Measurements from ENCODE around the gene DNAH9.

DNAH9 gene

GRCh38 chr17:11768981-11769380, 170.7 kb downstream of the DNAH9 start:
- no peak for DNase-seq (ENCODE audit: low read depth in 2 of 2)

- no peak for DNase-seq (ENCODE audit: low read depth in 2 of 2)
Measured at GRCh38 chr17:11772031-11772430, 173.8 kb downstream of the DNAH9 start.

- DNase-seq (ENCODE audit: low read depth in 2 of 2), result no peak
Measured at GRCh38 chr17:11779892-11780291, 181.6 kb downstream of the DNAH9 start.

GRCh38 chr17:11780621-11781020, 182.4 kb downstream of the DNAH9 start:
- no peak for DNase-seq (ENCODE audit: low read depth in 2 of 2)

GRCh38 chr17:11786711-11787438, 188.6 kb downstream of the DNAH9 start:
- no peak for DNase-seq (ENCODE audit: low read depth in 2 of 2)

- no peak for DNase-seq (ENCODE audit: low read depth in 2 of 2)
Measured at GRCh38 chr17:11795906-11796305, 197.6 kb downstream of the DNAH9 start.

GRCh38 chr17:11797803-11798202, 199.5 kb downstream of the DNAH9 start:
- no peak for DNase-seq (ENCODE audit: low read depth in 2 of 2)

- no peak for DNase-seq (ENCODE audit: low read depth in 2 of 2)
Measured at GRCh38 chr17:11803231-11803969, 205.1 kb downstream of the DNAH9 start.

GRCh38 chr17:11805138-11805537, 206.9 kb downstream of the DNAH9 start:
- DNase-seq (ENCODE audit: low read depth in 2 of 2), result no peak

GRCh38 chr17:11805952-11806351, 207.7 kb downstream of the DNAH9 start:
- DNase-seq (ENCODE audit: low read depth in 2 of 2), result no peak

- no peak for DNase-seq (ENCODE audit: low read depth in 2 of 2)
Measured at GRCh38 chr17:11807606-11808005, 209.3 kb downstream of the DNAH9 start.

- no peak for DNase-seq (ENCODE audit: low read depth in 2 of 2)
Measured at GRCh38 chr17:11813278-11813677, 215.0 kb downstream of the DNAH9 start.

- no peak for DNase-seq (ENCODE audit: low read depth in 2 of 2)
Measured at GRCh38 chr17:11813871-11814270, 215.6 kb downstream of the DNAH9 start.

GRCh38 chr17:11814655-11815262, 216.5 kb downstream of the DNAH9 start:
- no peak for DNase-seq (ENCODE audit: low read depth in 2 of 2)

GRCh38 chr17:11816409-11816808, 218.1 kb downstream of the DNAH9 start:
- DNase-seq (ENCODE audit: low read depth in 2 of 2), result no peak

- no peak for DNase-seq (ENCODE audit: low read depth in 2 of 2)
Measured at GRCh38 chr17:11823862-11824261, 225.6 kb downstream of the DNAH9 start.

- no peak for DNase-seq (ENCODE audit: low read depth in 2 of 2)
Measured at GRCh38 chr17:11825572-11826209, 227.4 kb downstream of the DNAH9 start.

GRCh38 chr17:11832401-11833137, 234.3 kb downstream of the DNAH9 start:
- no peak for DNase-seq (ENCODE audit: low read depth in 2 of 2)

GRCh38 chr17:11836508-11836907, 238.2 kb downstream of the DNAH9 start:
- DNase-seq (ENCODE audit: low read depth in 2 of 2), result no peak

GRCh38 chr17:11840052-11840451, 241.8 kb downstream of the DNAH9 start:
- no peak for DNase-seq (ENCODE audit: low read depth in 2 of 2)

GRCh38 chr17:11840831-11841230, 242.6 kb downstream of the DNAH9 start:
- DNase-seq (ENCODE audit: low read depth in 2 of 2), result no peak

- no peak for DNase-seq (ENCODE audit: low read depth in 2 of 2)
Measured at GRCh38 chr17:11848330-11848729, 250.1 kb downstream of the DNAH9 start.
